K562 (cell line): Measurements from ENCODE around the gene ACSL3. TPM values are rescaled to one million over a fixed set of nuclear protein-coding genes. Genes with fewer than 3 reads are reported as not detected.
A peak's percentile ranks its signal among the peaks of the same experiment; 100 is the strongest.

ENCODE experiments used
- ATAC-seq: fragments of 200-7000 bp; cut with Tn5 transposase; 3 replicates; pipeline ENCODE4 v1.9.1; 2020; ENCODE audit warnings: moderate library complexity
- BruUV-seq: library from RNA; stranded (reverse); fragments of 400-500 nt; replicated peaks from 2 replicates; lab custom pipeline; 2021; lab: Mats Ljungman, UMichigan
- CTCF ChIA-PET: fragments of 300-600 bp; formaldehyde crosslinking; extraction: SDS; loops from one replicate; lab custom pipeline; 2021; ENCODE audit warnings: low intra/inter-chr PET ratio; lab: Yijun Ruan, JAX
- POLR2A ChIA-PET: fragments of 300-600, 350-650 bp; sonication (Branson Sonifier 250); formaldehyde crosslinking; extraction: SDS; loops from one replicate; lab custom pipeline; 2021; ENCODE audit warnings: antibody characterized with exemption, inconsistent platforms; lab: Yijun Ruan, JAX
- DNase-seq, 4 experiments: peaks; one replicate each; pipeline versions ENCODE4 v3.0.0 to v3.0.0-alpha.2; 2011 to 2018; ENCODE audit warnings: low spot score in 3 of 4, mixed read lengths in 3 of 4; ENCODE audit errors: extremely low read depth in 1 of 4
- FAIRE-seq: peaks from 2 replicates; lab custom pipeline; 2011; peaks lifted over from hg19 to GRCh38; lab: Jason Lieb, UNC
- H2AFZ ChIP-seq: 2 replicates; pipeline ENCODE4 v1.6.0; 2011; ENCODE audit warnings: low read depth, low read length, control low read depth, inconsistent platforms
- H3K27ac ChIP-seq: fragments of 200-600 bp; 3 replicates; pipeline ENCODE4 v1.8.0; 2011; ENCODE audit warnings: low read depth, mild to moderate bottlenecking, control low read depth, inconsistent platforms, low read length, moderate library complexity, mixed read lengths; ENCODE audit errors: extremely low read depth
- H3K27me3 ChIP-seq, 2 experiments: fragments of 300-600 bp in 1 of 2; 2 replicates in 1 of 2; 3 replicates in 1 of 2; pipeline versions ENCODE4 v1.6.0 to v1.8.0; 2011; ENCODE audit warnings: inconsistent platforms in 2 of 2, low read length in 2 of 2, mild to moderate bottlenecking in 1 of 2, mixed read lengths in 1 of 2, moderate library complexity in 1 of 2; ENCODE audit not compliant: control insufficient read depth in 2 of 2, insufficient read depth in 2 of 2
- H3K36me3 ChIP-seq: fragments of 300-600 bp; 3 replicates; pipeline ENCODE4 v1.8.0; 2011; ENCODE audit warnings: mild to moderate bottlenecking, low read length, inconsistent platforms; ENCODE audit not compliant: control insufficient read depth, insufficient read depth
- H3K4me1 ChIP-seq, 2 experiments: fragments of 200-600 bp in 1 of 2; replicated peaks in 1 of 2; 2 replicates in 1 of 2; 3 replicates in 1 of 2; pipeline versions ENCODE4 v1.5.1 to v1.8.0; 2011; ENCODE audit warnings: inconsistent platforms in 2 of 2, low read length in 2 of 2, mild to moderate bottlenecking in 1 of 2, mixed read lengths in 1 of 2, moderate library complexity in 1 of 2; ENCODE audit not compliant: control insufficient read depth in 2 of 2, insufficient read depth in 2 of 2
- H3K4me2 ChIP-seq: 2 replicates; pipeline ENCODE4 v1.6.1; 2011; ENCODE audit warnings: low read length, control low read depth, inconsistent platforms, mixed read lengths; ENCODE audit not compliant: insufficient read depth
- H3K4me3 ChIP-seq: fragments of 200-600 bp; sonication (generic), shearing (Covaris generic); 2 replicates; pipeline ENCODE4 v1.5.1; 2016; ENCODE audit warnings: control low read depth, inconsistent platforms
- H3K79me2 ChIP-seq: fragments of 200-600 bp; 3 replicates; pipeline ENCODE4 v1.8.0; 2011; ENCODE audit warnings: low read length, inconsistent platforms; ENCODE audit not compliant: control insufficient read depth, insufficient read depth
- H3K9ac ChIP-seq, 2 experiments: 2 replicates each; pipeline versions ENCODE4 v1.6.0 to v1.6.1; 2011; ENCODE audit warnings: low read depth in 2 of 2, low read length in 2 of 2, control low read depth in 1 of 2, inconsistent platforms in 1 of 2, mild to moderate bottlenecking in 1 of 2, mixed read lengths in 1 of 2; ENCODE audit not compliant: insufficient read depth in 1 of 2
- H3K9me1 ChIP-seq: one replicate; pipeline ENCODE4 v1.6.0; 2011; ENCODE audit warnings: inconsistent platforms, mild to moderate bottlenecking, low read length, moderate library complexity; ENCODE audit not compliant: control insufficient read depth, insufficient read depth
- H3K9me3 ChIP-seq: replicated peaks from 2 replicates; pipeline ENCODE4 v1.5.1; 2011; ENCODE audit warnings: low read depth, low read length, inconsistent platforms; ENCODE audit not compliant: control insufficient read depth, insufficient read depth
- H4K20me1 ChIP-seq: replicated peaks from 2 replicates; pipeline ENCODE4 v1.6.1; 2011; ENCODE audit warnings: low read length, inconsistent platforms, mixed read lengths; ENCODE audit not compliant: control insufficient read depth, insufficient read depth
- ATF1 ChIP-seq, 2 experiments: fragments of 450-650 bp in 1 of 2; IDR thresholded peaks; 2 replicates each; pipeline ENCODE4 v1.6.1; 2016; ENCODE audit warnings: missing compliant biosample characterization in 1 of 2, missing genetic modification characterization in 1 of 2
- FOS ChIP-seq: IDR thresholded peaks from 3 replicates; pipeline ENCODE4 v1.6.1; 2011; ENCODE audit not compliant: insufficient read length; ENCODE audit errors: extremely low read depth
- HNRNPUL1 ChIP-seq: fragments of 200-400 bp; formaldehyde crosslinking; IDR thresholded peaks from 2 replicates; pipeline ENCODE4 v1.6.1; 2017; ENCODE audit warnings: low read length
- JUND ChIP-seq, 2 experiments: IDR thresholded peaks; 2 replicates in 1 of 2; 3 replicates in 1 of 2; pipeline ENCODE4 v1.6.1; 2011; ENCODE audit warnings: borderline replicate concordance in 2 of 2, low read depth in 2 of 2, low read length in 2 of 2, improper control_type of control experiment in 1 of 2, missing biosample characterization in 1 of 2, missing genetic modification characterization in 1 of 2, missing genetic modification reagents in 1 of 2
- KLF6 ChIP-seq: fragments of 250-450 bp; sonication (Bioruptor Pico); IDR thresholded peaks from 2 replicates; pipeline ENCODE4 v1.4.0; 2020; ENCODE audit warnings: mild to moderate bottlenecking, moderate library complexity, borderline replicate concordance
- NR4A1 ChIP-seq, 2 experiments: fragments of 250-450 bp in 1 of 2; fragments of 450-650 bp in 1 of 2; sonication (Bioruptor Pico) in 1 of 2; IDR thresholded peaks; 2 replicates each; pipeline versions ENCODE4 v1.4.0 to v1.6.1; 2016 to 2020; ENCODE audit warnings: mild to moderate bottlenecking in 2 of 2, missing compliant biosample characterization in 1 of 2, missing genetic modification characterization in 1 of 2, moderate library complexity in 1 of 2
- POLR2AphosphoS2 ChIP-seq: IDR thresholded peaks from 2 replicates; pipeline ENCODE4 v1.6.1; 2012; ENCODE audit warnings: low read length, improper control_type of control experiment
- ZBTB43 ChIP-seq: sonication (generic); formaldehyde crosslinking; IDR thresholded peaks from 2 replicates; pipeline ENCODE4 v1.8.0; 2023; ENCODE audit warnings: mild to moderate bottlenecking, missing genetic modification reagents
- ZBTB9 ChIP-seq: fragments of 450-650 bp; formaldehyde crosslinking; IDR thresholded peaks from 2 replicates; pipeline ENCODE4 v1.4.0; 2020; ENCODE audit warnings: mild to moderate bottlenecking, moderate library complexity
- ZKSCAN3 ChIP-seq: fragments of 250-450 bp; sonication (Bioruptor Pico); IDR thresholded peaks from 2 replicates; pipeline ENCODE4 v1.4.0; 2020
- ZNF507 ChIP-seq: conservative IDR thresholded peaks from 2 replicates; pipeline ENCODE4 v1.6.1; 2017; ENCODE audit warnings: missing genetic modification characterization, missing compliant biosample characterization
- ZZZ3 ChIP-seq: fragments of 450-650 bp; IDR thresholded peaks from 2 replicates; pipeline ENCODE4 v1.6.1; 2016; ENCODE audit warnings: antibody characterized with exemption, mild to moderate bottlenecking, moderate library complexity
- WGBS: fragments of 100-300 bp; shearing (Covaris generic); methylation state at CpG from one replicate; pipeline ENCODE4 v1.1.6; 2016; ENCODE audit warnings: low coverage, mixed read lengths; ENCODE audit not compliant: insufficient coverage; ENCODE audit errors: missing lambda C conversion rate; 5-methylcytosine and 5-hydroxymethylcytosine counted together
- in situ Hi-C: fragments of 300-500 bp; cut with MboI; formaldehyde crosslinking; loops from 4 replicates; pipeline ENCODE4 v1.15.0; 2018; ENCODE audit warnings: inconsistent platforms, mixed read lengths
- intact Hi-C: fragments of 100-400 bp; cut with micrococcal nuclease; formaldehyde crosslinking; loops from 2 replicates; pipeline ENCODE4 v1.14.2; 2022
- polyA plus RNA-seq, 8 experiments: library from polyadenylated mRNA; depleted of rRNA in 4 of 8; stranded (reverse) in 5 of 8; unstranded in 3 of 8; fragments of >200 nt; fragmentation: Nextera tagmentation in 2 of 8; fragmentation: Illumina TruSeq in 1 of 8; extraction: Ambion mirVana in 2 of 8; extraction: Trizol in 1 of 8; gene quantifications; 2 replicates each; pipeline versions ENCODE4 v1.2.1 to v1.2.3, GENCODE V29; 2011 to 2014; ENCODE audit warnings: inconsistent platforms in 1 of 8, missing spikeins in 1 of 8
- total RNA-seq, 7 experiments: library from RNA; depleted of rRNA in 6 of 7; stranded (reverse); fragments of >200 nt in 6 of 7; fragmentation: Illumina TruSeq in 2 of 7; extraction: Trizol in 2 of 7; gene quantifications; 2 replicates each; pipeline versions ENCODE4 v1.2.1 to v1.2.3, GENCODE V29; 2011 to 2021; ENCODE audit warnings: low replicate concordance in 1 of 7
- TF ChIP-seq, protein P1 (sequence below): fragments of 450-650 bp; formaldehyde crosslinking; IDR thresholded peaks from 2 replicates; pipeline ENCODE4 v1.4.0; 2022; ENCODE audit warnings: mild to moderate bottlenecking, moderate library complexity

The ACSL3 gene
- total and polyA plus RNA-seq, 9 of the 15 experiments (the other 6 are each of a cell fraction or from before 2014, with no cell fraction given) = 21.3 to 123 (median 85.2) TPM

DNA sequence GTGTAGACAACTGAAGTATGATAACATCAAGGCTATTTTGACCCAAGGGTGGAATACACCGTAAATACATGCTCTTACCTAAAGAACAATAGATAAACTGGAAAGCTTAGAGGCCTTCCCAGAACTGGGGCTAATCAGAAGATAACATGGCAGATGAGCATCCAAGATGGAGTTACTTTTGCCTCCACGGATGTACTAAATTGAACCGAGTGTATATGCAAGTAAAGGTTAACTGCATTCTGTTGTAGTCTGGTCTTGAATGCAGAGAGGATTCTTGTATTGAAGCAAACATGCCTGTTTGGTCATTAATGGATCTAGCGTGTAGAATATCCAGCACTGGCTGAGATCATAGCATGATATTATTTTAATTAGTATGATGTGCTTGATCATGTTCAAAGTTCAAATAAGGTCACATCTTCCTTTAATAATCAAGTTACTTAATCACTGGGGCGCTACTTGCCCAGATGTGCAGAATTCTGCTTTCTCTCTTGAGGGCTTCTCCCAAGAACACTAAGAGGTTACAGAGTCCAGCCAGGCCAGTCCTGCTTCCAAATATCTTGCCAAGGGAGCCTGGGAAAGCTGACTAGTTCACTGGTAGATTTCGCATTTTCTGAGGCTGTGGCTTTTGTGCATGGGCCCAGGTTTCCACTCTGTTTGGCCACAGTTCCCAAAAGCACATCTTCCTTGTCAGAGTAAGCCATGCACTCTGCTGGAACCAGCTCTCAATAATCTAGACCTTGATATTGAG lies 37.5 kb upstream of the ACSL3 start:
- DNase-seq (no peak), FAIRE-seq (no peak), ATAC-seq (0 out of 3 replicates have a peak, but pooled peaks have one; percentile 27)
- Histone ChIP-seq H3K79me2 (no peaks in the 10 kb centered on the region), H3K9ac (no peak overlapping the region), H3K4me2 (no peak overlapping the region), H3K27ac (no peak overlapping the region), H3K4me1 (peaks cover 0 to 6% of the 10 kb centered on the region in 2 experiments; a peak in 3 of 5 replicates), H3K9me1 (no peaks in the 10 kb centered on the region), H2AFZ (no peak overlapping the region), H3K9me3 (no peaks in the 10 kb centered on the region), H3K36me3 (no peaks in the 10 kb centered on the region), H4K20me1 (no peaks in the 10 kb centered on the region), H3K4me3 (no peak overlapping the region), H3K27me3 (no peaks in the 10 kb centered on the region)
- ChIA-PET CTCF (no interaction called here), POLR2A (no interaction called here)
- BruUV-seq = no TSS peak
- in situ Hi-C loops (no loop called here), intact Hi-C loops (no loop called here)
- WGBS = 25% methylated on average over 6 of the region's 6 CpGs
- TF ChIP-seq ZBTB43 (CRISPR knock-in tag) (no peak), NR4A1 (CRISPR knock-in tag; IDR thresholded peaks at IDR 0.05) (no peak), NR4A1 (tag; IDR thresholded peaks at IDR 0.05) (peak; percentile 90), FOS (no peak), ZZZ3 (no peak), HNRNPUL1 (no peak), ZNF507 (tag) (no peak), POLR2AphosphoS2 (no peak), ATF1 (CRISPR knock-in tag; IDR thresholded peaks at IDR 0.05) (no peak), ATF1 (tag; IDR thresholded peaks at IDR 0.05) (no peak), KLF6 (peak; percentile 83; the same call in 1 of the 2 replicates), JUND (IDR thresholded peaks at IDR 0.05; ENCODE audit: borderline replicate concordance, low read depth, low read length) (no peak), JUND (tag; IDR thresholded peaks at IDR 0.05; ENCODE audit: borderline replicate concordance, low read depth, low read length) (peak; percentile 34; the same call in 1 of the 3 replicates), ZKSCAN3 (CRISPR knock-in tag) (peak; percentile 52; the same call in 1 of the 2 replicates), ZBTB9 (0 out of 2 replicates have a peak, but pooled peaks have one; percentile 66)
- TF ChIP-seq, protein P1, sequence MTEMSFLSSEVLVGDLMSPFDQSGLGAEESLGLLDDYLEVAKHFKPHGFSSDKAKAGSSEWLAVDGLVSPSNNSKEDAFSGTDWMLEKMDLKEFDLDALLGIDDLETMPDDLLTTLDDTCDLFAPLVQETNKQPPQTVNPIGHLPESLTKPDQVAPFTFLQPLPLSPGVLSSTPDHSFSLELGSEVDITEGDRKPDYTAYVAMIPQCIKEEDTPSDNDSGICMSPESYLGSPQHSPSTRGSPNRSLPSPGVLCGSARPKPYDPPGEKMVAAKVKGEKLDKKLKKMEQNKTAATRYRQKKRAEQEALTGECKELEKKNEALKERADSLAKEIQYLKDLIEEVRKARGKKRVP (CRISPR knock-in tag) = no peak
